PC-9 (cell line): ENCODE data around the gene IFNAR2.

Experiments
- EZH2 ChIP-seq: fragments of 200-600 bp; sonication (generic); IDR thresholded peaks from 2 replicates; pipeline ENCODE4 v1.8.0; 2017; ENCODE audit warnings: antibody characterized with exemption, low read depth
- TF ChIP-seq, protein P1 (sequence below): fragments of 200-600 bp; sonication (generic); conservative IDR thresholded peaks from 2 replicates; pipeline ENCODE4 v1.6.1; 2017; ENCODE audit warnings: mixed run types, antibody characterized with exemption, mild to moderate bottlenecking, moderate library complexity

DNA sequence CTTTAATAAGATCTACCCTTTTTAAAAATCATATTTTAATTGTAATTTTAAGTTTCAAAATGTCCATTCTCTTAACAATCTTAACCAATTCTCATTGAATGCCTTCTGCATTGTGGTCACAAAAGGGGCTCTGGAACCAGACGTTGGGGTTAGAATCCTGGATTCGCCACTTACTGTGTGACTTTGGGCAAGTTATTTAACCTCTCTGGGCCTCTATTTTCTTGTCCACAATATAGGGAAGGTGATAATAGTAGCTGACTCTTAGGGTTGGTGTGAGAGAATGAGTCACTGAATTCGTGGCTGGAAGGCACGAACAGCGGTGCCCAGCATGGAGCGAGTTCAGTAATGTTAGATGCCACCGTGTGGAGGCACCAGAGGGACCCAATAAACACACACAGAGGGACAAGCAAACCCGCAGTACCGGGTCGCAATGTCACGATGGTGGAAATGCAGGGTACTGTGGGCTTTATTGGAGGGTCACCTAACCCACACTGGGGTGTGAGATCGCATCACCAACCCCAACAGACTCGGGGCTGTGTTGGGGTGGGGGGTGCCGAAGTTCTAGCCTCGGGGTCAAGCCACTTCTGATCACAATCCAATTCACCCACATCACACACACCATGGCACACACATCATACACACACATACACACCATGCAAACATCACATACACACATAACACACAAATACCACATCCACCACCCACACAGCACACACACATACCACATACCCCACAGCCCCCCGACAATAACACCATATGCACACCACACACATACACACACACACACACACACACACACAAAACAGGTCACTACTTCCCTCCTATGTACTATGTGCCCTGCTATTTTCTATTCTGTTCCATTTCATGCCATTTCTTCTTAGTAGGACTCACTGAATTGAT, 27.0 kb upstream of the IFNAR2 start:
- TF ChIP-seq, protein P1, sequence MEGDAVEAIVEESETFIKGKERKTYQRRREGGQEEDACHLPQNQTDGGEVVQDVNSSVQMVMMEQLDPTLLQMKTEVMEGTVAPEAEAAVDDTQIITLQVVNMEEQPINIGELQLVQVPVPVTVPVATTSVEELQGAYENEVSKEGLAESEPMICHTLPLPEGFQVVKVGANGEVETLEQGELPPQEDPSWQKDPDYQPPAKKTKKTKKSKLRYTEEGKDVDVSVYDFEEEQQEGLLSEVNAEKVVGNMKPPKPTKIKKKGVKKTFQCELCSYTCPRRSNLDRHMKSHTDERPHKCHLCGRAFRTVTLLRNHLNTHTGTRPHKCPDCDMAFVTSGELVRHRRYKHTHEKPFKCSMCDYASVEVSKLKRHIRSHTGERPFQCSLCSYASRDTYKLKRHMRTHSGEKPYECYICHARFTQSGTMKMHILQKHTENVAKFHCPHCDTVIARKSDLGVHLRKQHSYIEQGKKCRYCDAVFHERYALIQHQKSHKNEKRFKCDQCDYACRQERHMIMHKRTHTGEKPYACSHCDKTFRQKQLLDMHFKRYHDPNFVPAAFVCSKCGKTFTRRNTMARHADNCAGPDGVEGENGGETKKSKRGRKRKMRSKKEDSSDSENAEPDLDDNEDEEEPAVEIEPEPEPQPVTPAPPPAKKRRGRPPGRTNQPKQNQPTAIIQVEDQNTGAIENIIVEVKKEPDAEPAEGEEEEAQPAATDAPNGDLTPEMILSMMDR, result no peak
- TF ChIP-seq EZH2, result no peak
